B cell (primary cell): ENCODE data around the gene CRIM1.

ENCODE experiments used
- CTCF ChIP-seq: fragments of 200-600 bp; IDR thresholded peaks from one replicate; pipeline ENCODE4 v1.8.0; 2022; ENCODE audit warnings: antibody characterized with exemption, mild to moderate bottlenecking
- EZH2 ChIP-seq: IDR thresholded peaks from 2 replicates; pipeline ENCODE4 v1.6.1; 2012; ENCODE audit warnings: borderline replicate concordance, low read depth, mild to moderate bottlenecking, moderate library complexity, low read length; ENCODE audit not compliant: insufficient read depth, poor library complexity, severe bottlenecking

- no peak for TF ChIP-seq CTCF
- no peak for TF ChIP-seq EZH2
Measured at GRCh38 chr2:36355151-36355889, at the start of gene CRIM1.
